HepG2 (cell line): Measurements from ENCODE around the gene TRIM31. TPM values are rescaled to one million over a fixed set of nuclear protein-coding genes. Genes with fewer than 3 reads are reported as not detected.

ENCODE experiments used
- ATAC-seq: fragments of 200-7000 bp; cut with Tn5 transposase; 3 replicates; pipeline ENCODE4 v1.9.1; 2020; ENCODE audit warnings: mild to moderate bottlenecking, moderate library complexity
- BruUV-seq: library from RNA; stranded (reverse); fragments of 400-500 nt; replicated peaks from 2 replicates; lab custom pipeline; 2021; lab: Mats Ljungman, UMichigan
- CTCF ChIA-PET: fragments of 300-600 bp; formaldehyde crosslinking; extraction: SDS; loops from one replicate; lab custom pipeline; 2021; ENCODE audit warnings: low total read pairs, inconsistent platforms, low intra/inter-chr PET ratio; lab: Yijun Ruan, JAX
- POLR2A ChIA-PET: fragments of 350-600 bp; sonication (Branson Sonifier 250); formaldehyde crosslinking; loops from one replicate; lab custom pipeline; 2020; ENCODE audit warnings: antibody characterized with exemption, inconsistent platforms; lab: Yijun Ruan, JAX
- DNase-seq: peaks from one replicate; pipeline ENCODE4 v3.0.0-alpha.2; 2015; ENCODE audit warnings: low spot score
- FAIRE-seq: peaks from 3 replicates; lab custom pipeline; 2011; peaks lifted over from hg19 to GRCh38; lab: Jason Lieb, UNC
- H2AFZ ChIP-seq: one replicate; pipeline ENCODE4 v1.6.1; 2011; ENCODE audit warnings: low read length, inconsistent platforms
- H3K27ac ChIP-seq: fragments of 300-600 bp; 3 replicates; pipeline ENCODE4 v1.8.0; 2011; ENCODE audit warnings: mixed run types, mild to moderate bottlenecking, mixed read lengths, low read length, inconsistent platforms; ENCODE audit not compliant: insufficient read depth; ENCODE audit errors: extremely low read length
- H3K27me3 ChIP-seq, 2 experiments: fragments of 200-600 bp in 1 of 2; 2 replicates in 1 of 2; 3 replicates in 1 of 2; pipeline versions ENCODE4 v1.6.0 to v1.8.0; 2011; ENCODE audit warnings: low read length in 2 of 2, mild to moderate bottlenecking in 2 of 2, moderate library complexity in 2 of 2, inconsistent platforms in 1 of 2; ENCODE audit not compliant: insufficient read depth in 2 of 2, control insufficient read depth in 1 of 2
- H3K36me3 ChIP-seq, 2 experiments: fragments of 200-600 bp in 1 of 2; replicated peaks in 1 of 2; 2 replicates in 1 of 2; 3 replicates in 1 of 2; pipeline versions ENCODE4 v1.5.1 to v1.8.0; 2011; ENCODE audit warnings: low read length in 2 of 2, inconsistent platforms in 1 of 2; ENCODE audit not compliant: insufficient read depth in 2 of 2, control insufficient read depth in 1 of 2
- H3K4me1 ChIP-seq: 2 replicates; pipeline ENCODE4 v1.5.1; 2012; ENCODE audit warnings: low read length, inconsistent platforms; ENCODE audit not compliant: insufficient read depth
- H3K4me2 ChIP-seq: 2 replicates; pipeline ENCODE4 v1.6.0; 2011; ENCODE audit warnings: low read depth, low read length, inconsistent platforms
- H3K4me3 ChIP-seq, 3 experiments: fragments of 200-600 bp in 1 of 3; sonication (generic), shearing (Covaris generic) in 1 of 3; replicated peaks in 1 of 3; 2 replicates each; pipeline ENCODE4 v1.5.1; 2011 to 2016; ENCODE audit warnings: low read length in 3 of 3, inconsistent platforms in 2 of 3, low read depth in 2 of 3, mild to moderate bottlenecking in 2 of 3, control low read depth in 1 of 3, mixed read lengths in 1 of 3; ENCODE audit not compliant: insufficient read depth in 1 of 3
- H3K79me2 ChIP-seq: one replicate; pipeline ENCODE4 v1.6.1; 2011; ENCODE audit warnings: low read length, inconsistent platforms; ENCODE audit not compliant: insufficient read depth
- H3K9ac ChIP-seq: 2 replicates; pipeline ENCODE4 v1.6.0; 2011; ENCODE audit warnings: mild to moderate bottlenecking, low read depth, low read length, inconsistent platforms; ENCODE audit not compliant: insufficient read depth
- H3K9me3 ChIP-seq: 2 replicates; pipeline ENCODE4 v1.5.1; 2012; ENCODE audit warnings: mild to moderate bottlenecking, low read length
- H4K20me1 ChIP-seq: 2 replicates; pipeline ENCODE4 v1.6.0; 2011; ENCODE audit warnings: inconsistent platforms, mild to moderate bottlenecking, low read length, moderate library complexity; ENCODE audit not compliant: insufficient read depth
- NR2F1 ChIP-seq, 2 experiments: fragments of 450-650 bp in 1 of 2; formaldehyde crosslinking in 1 of 2; IDR thresholded peaks; 2 replicates each; pipeline versions ENCODE4 v1.5.0 to v1.6.1; 2016 to 2020; ENCODE audit warnings: mild to moderate bottlenecking in 1 of 2, missing compliant biosample characterization in 1 of 2, missing genetic modification reagents in 1 of 2, moderate library complexity in 1 of 2
- STAG1 ChIP-seq: sonication (generic); formaldehyde crosslinking; IDR thresholded peaks from 2 replicates; pipeline ENCODE4 v1.4.0; 2020; ENCODE audit warnings: missing genetic modification reagents
- ZMAT3 ChIP-seq: sonication (generic); formaldehyde crosslinking; conservative IDR thresholded peaks from 2 replicates; pipeline ENCODE4 v1.7.0; 2021; ENCODE audit warnings: missing genetic modification reagents
- ZNF18 ChIP-seq: sonication (generic); formaldehyde crosslinking; IDR thresholded peaks from 2 replicates; pipeline ENCODE4 v1.8.0; 2022; ENCODE audit warnings: mild to moderate bottlenecking, missing genetic modification reagents; ENCODE audit not compliant: insufficient replicate concordance
- ZNF24 ChIP-seq: fragments of 450-650 bp; IDR thresholded peaks from 2 replicates; pipeline ENCODE4 v1.6.1; 2017; ENCODE audit warnings: antibody characterized with exemption, mild to moderate bottlenecking
- WGBS: methylation state at CpG from one replicate; pipeline ENCODE4 v1.1.6; 2017; ENCODE audit warnings: low lambda C conversion rate; 5-methylcytosine and 5-hydroxymethylcytosine counted together
- in situ Hi-C: cut with HindIII; loops from 2 replicates; pipeline ENCODE4 v1.10.0; 2017; ENCODE audit warnings: low pct_unique_long_range_greater_than_20kb; ENCODE audit not compliant: extremely low pct_ligation_motif_present
- intact Hi-C: fragments of 100-400 bp; cut with micrococcal nuclease; formaldehyde crosslinking; loops from one replicate; pipeline ENCODE4 v1.10.0; 2022; ENCODE audit not compliant: unreplicated experiment
- polyA plus RNA-seq, 8 experiments: library from polyadenylated mRNA; depleted of rRNA in 3 of 8; stranded (reverse) in 7 of 8; unstranded in 1 of 8; fragments of >200 nt; fragmentation: Illumina TruSeq in 4 of 8; extraction: Trizol in 4 of 8; gene quantifications; 2 replicates each; pipeline versions ENCODE4 v1.2.1 to v1.2.3, GENCODE V29; 2011 to 2016; ENCODE audit warnings: low read depth in 4 of 8, missing spikeins in 1 of 8, mixed read lengths in 1 of 8; ENCODE audit not compliant: insufficient read depth in 1 of 8
- total RNA-seq, 5 experiments: library from RNA; depleted of rRNA; stranded (reverse); fragments of >200 nt; fragmentation: Illumina TruSeq; extraction: Trizol; gene quantifications; 2 replicates each; pipeline ENCODE4 v1.2.3, GENCODE V29; 2016; ENCODE audit warnings: low read depth in 1 of 5
- TF ChIP-seq, protein P1 (sequence below): sonication (generic); formaldehyde crosslinking; IDR thresholded peaks from 2 replicates; pipeline ENCODE4 v1.9.0; 2021; ENCODE audit warnings: missing genetic modification reagents, borderline replicate concordance

Gene TRIM31
- total and polyA plus RNA-seq, 2 of the 13 experiments (the other 11 are each of a cell fraction or from before 2014, with no cell fraction given) = 0.13 to 0.51 TPM

- CTCF ChIA-PET = interaction anchor here (3.4 to 6.0 kb wide), 2 partner anchors 26 to 65 kb away, joined by 46 to 140 read pairs; no protein-coding TSS in a partner anchor
- in situ Hi-C loops = loop anchor here (5.0 kb wide), 1 partner anchor 68 kb away; no protein-coding TSS in a partner anchor
- intact Hi-C loops = no loop called here
- FAIRE-seq = no peak
- no peak overlapping the region for H3K4me2 ChIP-seq
- no peak for DNase-seq
- H3K27me3 ChIP-seq = no peaks in the 10 kb centered on the region; a peak in 1 of 5 replicates
- no peak for TF ChIP-seq NR2F1 (CRISPR knock-in tag; IDR thresholded peaks at IDR 0.05)
- TF ChIP-seq STAG1 (CRISPR knock-in tag) = peak; percentile 29
- TF ChIP-seq, all 625 proteins: peak for 1
- no peak for ATAC-seq
- no peaks in the 10 kb centered on the region for H3K36me3 ChIP-seq
- H3K9me3 ChIP-seq = no peaks in the 10 kb centered on the region
- no peak overlapping the region for H3K9ac ChIP-seq
- H3K4me1 ChIP-seq = peaks cover 41% of the 10 kb centered on the region
- no peak overlapping the region for H3K27ac ChIP-seq
- no peak overlapping the region for H2AFZ ChIP-seq
- 86% methylated on average over 2 of the region's 2 CpGs for WGBS
- no TSS peak for BruUV-seq
- H4K20me1 ChIP-seq = no peaks in the 10 kb centered on the region
- POLR2A ChIA-PET = interaction anchor here (1.3 to 2.7 kb wide), 2 partner anchors 26 to 103 kb away, joined by 3 to 43 read pairs; no protein-coding TSS in a partner anchor
- no peak overlapping the region for H3K4me3 ChIP-seq
- H3K79me2 ChIP-seq = peaks cover 9% of the 10 kb centered on the region
Measured at GRCh38 chr6:30104661-30105060, 8.2 kb downstream of the TRIM31 start.

DNA sequence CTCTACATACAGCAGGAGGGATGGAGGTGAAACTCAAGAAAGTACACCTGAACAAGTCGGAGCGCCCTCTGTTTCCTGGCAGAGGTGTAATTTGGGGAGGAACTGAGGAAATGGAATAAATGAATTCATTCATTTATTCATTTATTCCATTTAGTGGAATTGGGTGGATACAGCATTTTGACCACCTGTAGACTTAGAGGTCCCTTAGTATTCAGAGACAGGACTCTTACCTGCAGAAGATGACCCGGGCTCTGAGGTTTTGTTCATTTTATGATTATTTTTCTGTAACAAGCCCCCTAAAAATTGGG, 9.1 kb downstream of the TRIM31 start:
- POLR2A ChIA-PET = interaction anchor here (1.1 to 3.1 kb wide), 11 partner anchors 9 to 110 kb away, joined by 3 to 43 read pairs (median 9); partner anchors contain the start of genes POLR1H, PPP1R11, TRIM15 and TRIM26
- no peak for ATAC-seq

More for the DNA sequence above, 9.1 kb downstream of the TRIM31 start:
- H3K27me3 ChIP-seq = no peaks in the 10 kb centered on the region; a peak in 1 of 5 replicates
- no peak overlapping the region for H2AFZ ChIP-seq
- intact Hi-C loops = loop anchor here (1.0 to 2.0 kb wide), 6 partner anchors 27 to 162 kb away; partner anchors contain the start of genes HLA-A, POLR1H, PPP1R11 and TRIM15
- peaks cover 9% of the 10 kb centered on the region for H3K79me2 ChIP-seq
- H3K36me3 ChIP-seq = no peaks in the 10 kb centered on the region
- BruUV-seq = no TSS peak
- FAIRE-seq (no peak), DNase-seq (no peak)
- 81% methylated on average over 3 of the region's 3 CpGs for WGBS
- H3K9ac ChIP-seq = no peak overlapping the region
- CTCF ChIA-PET = interaction anchor here (0.8 to 6.0 kb wide), 5 partner anchors 27 to 115 kb away, joined by 3 to 140 read pairs (median 4); no protein-coding TSS in a partner anchor
- peaks cover 50% of the 10 kb centered on the region for H3K4me1 ChIP-seq
- H3K4me3 ChIP-seq = peak overlapping the region in 1 of 3 experiments; percentile 77; a peak in 2 of 6 replicates
- no peaks in the 10 kb centered on the region for H4K20me1 ChIP-seq
- TF ChIP-seq ZMAT3 (no peak), ZNF18 (CRISPR knock-in tag) (no peak), ZNF24 (peak; percentile 55; the same call in 1 of the 2 replicates)
- TF ChIP-seq, protein P1, sequence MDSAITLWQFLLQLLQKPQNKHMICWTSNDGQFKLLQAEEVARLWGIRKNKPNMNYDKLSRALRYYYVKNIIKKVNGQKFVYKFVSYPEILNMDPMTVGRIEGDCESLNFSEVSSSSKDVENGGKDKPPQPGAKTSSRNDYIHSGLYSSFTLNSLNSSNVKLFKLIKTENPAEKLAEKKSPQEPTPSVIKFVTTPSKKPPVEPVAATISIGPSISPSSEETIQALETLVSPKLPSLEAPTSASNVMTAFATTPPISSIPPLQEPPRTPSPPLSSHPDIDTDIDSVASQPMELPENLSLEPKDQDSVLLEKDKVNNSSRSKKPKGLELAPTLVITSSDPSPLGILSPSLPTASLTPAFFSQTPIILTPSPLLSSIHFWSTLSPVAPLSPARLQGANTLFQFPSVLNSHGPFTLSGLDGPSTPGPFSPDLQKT (CRISPR knock-in tag) = no peak
- TF ChIP-seq, all 625 proteins: peak for 1
- H3K9me3 ChIP-seq = no peaks in the 10 kb centered on the region
- H3K27ac ChIP-seq = no peak overlapping the region
- in situ Hi-C loops = loop anchor here (5.0 kb wide), 1 partner anchor 68 kb away; no protein-coding TSS in a partner anchor
- H3K4me2 ChIP-seq = peak overlapping the region; percentile 96
